Neural cell (in vitro differentiated cells): Measurements from ENCODE around the gene KCTD18.

Experiments used
- RAD21 ChIP-seq: fragments of 450-650 bp; conservative IDR thresholded peaks from 2 replicates; pipeline ENCODE4 v1.6.1; 2014; ENCODE audit warnings: antibody characterized with exemption, mild to moderate bottlenecking, moderate library complexity
- TF ChIP-seq, protein P1 (sequence below): fragments of 450-650 bp; IDR thresholded peaks from 2 replicates; pipeline ENCODE4 v1.5.1; 2014; ENCODE audit warnings: antibody characterized with exemption, mild to moderate bottlenecking, moderate library complexity; ENCODE audit not compliant: poor library complexity, severe bottlenecking

DNA sequence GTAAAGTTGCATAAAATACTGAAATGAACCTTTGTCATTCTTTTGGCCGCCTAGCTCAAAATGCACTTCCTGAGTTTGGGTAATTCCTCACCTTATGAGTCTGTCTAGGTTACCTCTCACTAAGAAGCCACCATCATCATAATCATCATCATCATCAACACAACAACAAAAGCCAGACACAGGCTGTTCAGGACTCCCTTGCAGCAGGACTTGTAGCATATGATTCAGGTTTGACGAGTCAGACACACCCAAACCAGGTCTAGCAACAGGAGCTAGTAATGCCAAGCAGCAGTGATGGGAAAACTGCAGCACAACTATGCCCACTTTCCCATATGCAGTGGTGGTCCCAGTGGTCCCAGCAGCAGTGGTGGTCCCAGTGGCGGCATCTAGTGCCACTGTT, 13.3 kb upstream of the KCTD18 start:
- TF ChIP-seq, protein P1, sequence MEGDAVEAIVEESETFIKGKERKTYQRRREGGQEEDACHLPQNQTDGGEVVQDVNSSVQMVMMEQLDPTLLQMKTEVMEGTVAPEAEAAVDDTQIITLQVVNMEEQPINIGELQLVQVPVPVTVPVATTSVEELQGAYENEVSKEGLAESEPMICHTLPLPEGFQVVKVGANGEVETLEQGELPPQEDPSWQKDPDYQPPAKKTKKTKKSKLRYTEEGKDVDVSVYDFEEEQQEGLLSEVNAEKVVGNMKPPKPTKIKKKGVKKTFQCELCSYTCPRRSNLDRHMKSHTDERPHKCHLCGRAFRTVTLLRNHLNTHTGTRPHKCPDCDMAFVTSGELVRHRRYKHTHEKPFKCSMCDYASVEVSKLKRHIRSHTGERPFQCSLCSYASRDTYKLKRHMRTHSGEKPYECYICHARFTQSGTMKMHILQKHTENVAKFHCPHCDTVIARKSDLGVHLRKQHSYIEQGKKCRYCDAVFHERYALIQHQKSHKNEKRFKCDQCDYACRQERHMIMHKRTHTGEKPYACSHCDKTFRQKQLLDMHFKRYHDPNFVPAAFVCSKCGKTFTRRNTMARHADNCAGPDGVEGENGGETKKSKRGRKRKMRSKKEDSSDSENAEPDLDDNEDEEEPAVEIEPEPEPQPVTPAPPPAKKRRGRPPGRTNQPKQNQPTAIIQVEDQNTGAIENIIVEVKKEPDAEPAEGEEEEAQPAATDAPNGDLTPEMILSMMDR = no peak
- TF ChIP-seq RAD21 = no peak
